HG03378 (cell line): ENCODE measurements around the gene ZNF451.
"Not testable (repeated sequence)": the region's sequence is repeated elsewhere in the genome, so short reads cannot be mapped to it uniquely, and the experiment has no call there.

Experiments
- ATAC-seq: cut with Tn5 transposase; IDR thresholded peaks from one replicate; pipeline ENCODE4 v1.9.1; 2021; ENCODE audit warnings: mild to moderate bottlenecking, moderate library complexity; ENCODE audit not compliant: unreplicated experiment

The ZNF451 gene

DNA sequence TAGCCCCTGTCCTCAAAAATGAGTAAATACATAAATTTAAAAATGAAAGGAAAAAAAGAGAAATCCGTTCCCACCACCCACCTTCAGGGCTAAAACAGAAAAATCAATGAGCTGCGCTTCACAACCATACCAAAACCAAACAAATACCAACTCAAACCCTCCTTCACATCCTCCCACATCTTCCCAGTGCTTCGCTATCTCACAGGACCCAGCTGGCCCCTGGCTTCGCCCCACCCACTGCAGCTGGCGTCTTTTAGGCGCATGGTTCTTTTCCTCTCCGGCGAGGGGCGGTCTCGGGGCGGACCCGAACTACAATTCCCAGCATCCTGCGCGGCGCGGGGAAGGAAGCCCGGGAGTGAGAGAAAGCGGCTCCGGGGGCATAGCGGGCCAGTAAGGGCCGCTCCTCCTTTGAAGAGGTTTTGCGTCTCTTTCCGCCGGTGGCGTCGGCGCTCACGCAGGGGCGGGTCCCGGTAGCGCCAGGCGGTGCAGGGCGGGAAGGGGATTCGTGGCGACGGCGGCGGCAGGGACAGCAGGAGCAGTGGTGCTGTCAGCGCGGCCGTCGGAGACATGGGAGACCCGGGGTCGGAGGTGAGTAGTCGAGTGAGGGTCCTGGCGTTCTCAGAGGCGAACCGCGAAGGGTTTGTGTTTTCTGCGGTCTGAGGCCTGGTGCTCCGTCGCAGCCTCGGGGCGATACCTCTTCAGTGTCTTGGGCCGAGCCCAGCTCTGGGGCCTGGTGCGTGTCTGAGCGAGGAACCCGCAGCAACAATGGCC is at the start of gene ZNF451:
Gene ZNF451 (plus strand): TSS at position 502 of the 771 bp plus-strand sequence. CDS start 66 bp downstream, at position 568.
- ATAC-seq: peak; percentile 90

- ATAC-seq: not testable (repeated sequence)
Observed at GRCh38 chr6:57044061-57044460, 45.9 kb upstream of the ZNF451 start.

DNA sequence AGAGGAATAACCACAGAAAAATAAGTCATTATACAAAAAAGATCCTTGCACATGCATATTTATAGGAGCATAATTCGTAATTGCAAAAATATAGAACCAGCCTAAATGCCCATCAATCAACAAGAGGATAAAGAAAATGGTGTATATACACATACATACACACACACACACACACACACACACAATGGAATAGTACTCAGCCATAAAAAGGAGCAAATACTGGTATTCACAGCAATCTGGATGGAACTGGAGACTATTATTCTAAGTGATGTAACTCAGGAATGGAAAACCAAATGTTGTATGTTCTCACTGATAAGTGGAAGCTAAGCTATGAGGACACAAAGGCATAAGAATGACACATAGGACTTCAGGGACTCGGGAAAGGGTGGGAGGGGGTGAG is 45.4 kb upstream of the ZNF451 start:
- ATAC-seq: no peak

- peak; percentile 92 for ATAC-seq
Observed at GRCh38 chr6:57046332-57047256, 43.4 kb upstream of the ZNF451 start, which contains the start of gene KIAA1586. TSS of gene KIAA1586 (plus strand) at chr6:57046693. CDS start at chr6:57046756, 63 bp downstream.

DNA sequence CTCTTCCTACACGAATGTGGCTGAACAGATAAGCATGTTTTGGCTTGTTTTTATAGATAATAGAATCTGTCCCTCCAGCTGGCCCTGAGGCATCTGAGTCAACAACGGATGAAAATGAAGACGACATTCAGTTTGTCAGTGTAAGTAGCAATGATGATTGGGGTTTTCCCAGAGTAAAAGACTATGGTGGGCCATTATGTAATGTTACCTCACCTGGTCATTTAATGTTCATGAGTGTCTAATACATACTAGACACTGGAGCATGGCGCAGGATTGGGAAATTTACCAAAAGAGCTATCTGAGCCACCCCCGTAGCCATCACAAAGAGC is 42.8 kb upstream of the ZNF451 start:
- peak; percentile 30 for ATAC-seq

- ATAC-seq: not testable (repeated sequence)
Observed at GRCh38 chr6:57047859-57048258, 42.1 kb upstream of the ZNF451 start.

DNA sequence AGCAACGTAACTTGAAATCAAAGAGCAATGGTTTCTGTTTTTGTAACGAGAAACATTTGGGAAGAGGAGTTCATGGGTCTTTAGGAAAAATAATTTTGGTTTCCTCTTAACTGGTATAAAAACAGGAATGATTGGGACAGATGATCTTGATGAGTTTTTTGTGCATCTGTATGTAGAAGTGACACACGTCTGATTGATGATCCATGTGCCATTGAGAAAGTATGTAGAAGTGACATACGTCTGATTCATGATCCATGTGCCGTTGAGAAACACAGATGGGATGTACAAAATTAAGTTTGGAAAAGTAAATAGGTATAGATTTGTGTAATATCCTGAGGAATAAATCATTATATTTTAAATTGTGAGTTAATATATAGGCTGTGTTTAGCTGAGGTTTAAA is 41.4 kb upstream of the ZNF451 start:
- ATAC-seq: no peak

DNA sequence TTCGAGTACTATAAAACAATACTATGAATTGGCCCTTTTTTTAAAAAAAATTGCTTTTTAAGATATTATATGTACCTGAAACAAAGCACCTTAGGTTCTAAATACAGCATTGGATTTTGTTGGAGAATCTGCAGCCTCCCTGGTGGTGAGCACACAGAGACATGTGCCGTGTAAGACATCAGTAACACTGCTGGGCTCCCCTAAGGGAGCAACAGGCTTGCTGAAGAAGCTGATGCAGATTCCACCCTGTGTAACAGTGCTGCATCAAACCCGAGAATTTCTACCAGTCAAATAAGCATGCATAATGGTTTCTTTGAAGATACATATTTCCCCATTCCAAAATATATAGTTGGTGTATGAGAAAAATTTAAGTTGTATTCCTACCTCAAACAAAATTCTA is 26.1 kb upstream of the ZNF451 start:
- ATAC-seq: no peak

DNA sequence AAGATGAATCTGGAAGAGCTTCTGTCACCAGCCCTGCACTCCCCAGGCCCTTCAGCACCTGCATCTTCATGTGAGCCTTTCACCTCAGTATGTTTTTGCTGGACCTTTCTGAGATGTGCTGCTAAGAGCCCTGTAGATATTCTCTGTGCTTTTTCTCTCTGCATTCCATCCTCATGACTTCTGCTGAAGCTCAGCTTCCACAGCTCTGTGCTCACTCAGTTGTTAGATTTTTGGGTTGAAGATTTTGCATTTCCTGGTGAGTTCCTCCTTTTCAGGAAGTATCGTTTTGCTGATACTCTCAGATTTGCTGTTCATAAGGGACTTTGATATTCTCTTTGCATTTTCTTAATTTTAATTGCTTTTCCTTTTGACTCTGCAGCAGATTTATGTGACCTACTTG is 25.2 kb upstream of the ZNF451 start:
- ATAC-seq: no peak

DNA sequence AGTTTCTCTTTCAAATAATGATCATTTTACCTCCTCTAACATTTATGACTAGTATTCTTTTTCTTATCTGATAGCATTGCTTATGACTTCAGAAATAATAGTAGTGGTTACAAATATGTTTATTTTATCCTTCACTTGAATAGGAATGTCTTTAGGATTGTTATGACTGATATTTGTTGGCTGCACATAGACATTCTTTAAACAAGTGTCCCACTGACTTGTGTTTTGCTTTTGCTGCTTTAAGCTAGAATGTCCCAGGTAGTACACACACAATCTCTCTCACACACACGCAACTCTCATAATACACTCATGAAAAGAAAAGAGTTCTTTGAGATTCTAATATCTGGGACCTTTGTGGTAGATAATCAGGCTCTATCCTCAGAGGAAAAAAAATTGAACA is 21.9 kb upstream of the ZNF451 start:
- no peak for ATAC-seq

DNA sequence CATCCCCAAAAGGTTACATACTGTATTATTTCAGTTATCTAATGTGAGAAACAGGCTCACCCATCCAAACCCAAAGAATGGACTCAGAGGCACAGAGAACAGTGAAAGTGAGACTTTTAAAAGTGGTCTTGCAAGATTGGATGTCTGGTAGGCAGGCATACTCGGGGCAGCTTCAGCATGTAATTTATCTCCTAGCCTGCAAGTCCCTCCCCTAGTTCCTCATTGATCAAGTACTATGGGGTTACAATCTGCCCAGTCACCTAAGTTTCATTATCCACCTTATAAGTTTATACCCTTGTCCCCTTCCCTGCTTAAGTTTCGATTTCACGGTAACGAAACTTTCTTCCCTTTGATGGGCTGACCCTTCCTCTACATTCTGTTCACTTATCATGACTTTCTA is 20.8 kb upstream of the ZNF451 start:
- no peak for ATAC-seq

DNA sequence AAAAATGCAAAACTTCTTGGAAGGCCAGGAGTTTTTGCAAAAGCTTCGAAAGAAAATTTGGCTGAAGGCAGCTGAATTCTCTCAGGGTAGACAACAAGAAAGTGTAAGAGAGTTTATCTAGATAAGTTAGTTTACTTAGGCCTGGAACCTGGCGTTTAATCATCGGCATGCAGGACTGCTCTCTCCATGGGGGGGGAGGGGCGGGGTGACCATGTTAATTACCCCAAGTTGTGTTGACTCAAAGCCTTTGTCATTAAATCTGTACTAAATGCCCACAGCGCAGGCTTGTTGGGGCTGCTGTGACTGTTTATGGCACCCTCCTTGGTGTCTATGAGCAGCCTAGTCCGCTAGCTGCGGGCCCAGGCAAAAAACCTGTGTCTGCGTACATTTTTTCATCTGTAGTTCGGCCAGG is 20.1 kb upstream of the ZNF451 start:
- no peak for ATAC-seq

- no peak for ATAC-seq
Observed at GRCh38 chr6:57072108-57072507, 17.9 kb upstream of the ZNF451 start.

GRCh38 chr6:57074383-57074782 is 15.6 kb upstream of the ZNF451 start:
- ATAC-seq: no peak

- ATAC-seq: no peak
Observed at GRCh38 chr6:57075092-57075491, 14.9 kb upstream of the ZNF451 start.

DNA sequence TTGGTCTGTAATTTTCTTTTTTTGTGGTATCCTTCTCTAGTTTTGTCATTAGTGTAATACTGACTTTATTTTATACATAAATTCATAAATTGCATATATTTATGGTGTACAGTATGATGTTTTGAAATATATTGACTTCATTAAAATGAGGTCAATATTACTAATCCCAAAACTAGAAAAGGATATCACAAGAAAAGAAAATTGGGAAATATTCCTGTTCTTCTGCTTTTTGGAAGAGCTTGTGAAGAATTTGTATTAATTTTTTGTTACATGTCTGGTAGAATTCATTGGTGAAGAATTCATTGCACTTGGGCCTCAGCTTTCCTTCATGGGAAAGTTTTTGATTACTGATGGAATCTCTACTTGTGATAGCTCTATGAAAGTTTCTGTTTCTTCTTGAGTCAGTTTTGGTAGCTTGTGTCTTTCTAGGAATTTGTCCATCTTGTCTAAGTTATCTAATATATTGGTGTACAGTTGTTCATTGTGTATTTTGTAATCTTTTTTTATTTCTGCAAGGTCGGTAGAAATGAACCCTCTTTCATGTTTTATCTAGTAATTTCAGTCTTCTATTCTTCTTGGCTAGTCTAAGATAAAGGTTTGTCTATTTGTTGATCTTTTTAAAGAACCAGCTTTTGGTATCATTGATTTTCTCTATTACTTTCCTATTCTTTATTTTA is 11.3 kb upstream of the ZNF451 start:
- no peak for ATAC-seq

DNA sequence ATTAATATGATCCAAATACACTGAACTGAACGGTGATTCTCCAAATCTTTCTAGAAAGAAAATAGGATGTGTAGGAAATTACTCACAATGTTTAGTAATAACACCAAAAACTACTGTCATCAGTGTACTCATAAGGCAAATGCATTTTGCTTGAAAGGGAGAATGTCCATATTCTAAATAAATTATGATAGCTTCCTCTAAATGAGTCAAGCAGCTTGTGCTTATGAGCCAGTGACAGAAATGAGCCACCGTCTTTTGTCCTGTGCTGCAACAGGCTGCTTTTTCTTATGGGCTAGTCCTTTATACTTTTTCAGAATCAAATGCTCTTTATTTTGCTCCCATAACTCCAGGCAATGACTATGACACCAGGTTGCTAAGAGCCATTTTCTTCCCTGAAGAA is 4.5 kb upstream of the ZNF451 start:
- ATAC-seq: no peak

GRCh38 chr6:57086843-57087242 is 3.1 kb upstream of the ZNF451 start:
- no peak for ATAC-seq

DNA sequence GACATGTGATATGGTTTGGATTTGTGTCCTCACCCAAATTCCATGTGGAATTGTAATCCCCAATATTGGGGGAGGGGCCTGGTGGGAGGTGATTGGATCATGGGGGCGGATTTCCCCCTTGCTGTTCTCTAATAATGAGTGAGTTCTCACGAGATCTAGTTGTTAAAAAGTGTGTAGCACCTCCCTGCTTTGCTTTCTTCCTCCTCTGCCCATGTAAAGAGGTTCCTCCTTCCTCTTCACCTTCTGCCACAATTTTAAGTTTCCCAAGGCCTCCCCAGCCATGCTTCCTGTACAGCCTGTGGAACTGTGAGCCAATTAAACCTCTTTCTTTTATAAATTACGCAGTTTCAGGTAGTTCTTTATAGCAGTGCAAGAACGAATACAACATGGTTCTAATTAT is 2.1 kb upstream of the ZNF451 start:
- no peak for ATAC-seq

- ATAC-seq: no peak
Observed at GRCh38 chr6:57089265-57089664, 723 bp upstream of the ZNF451 start.

DNA sequence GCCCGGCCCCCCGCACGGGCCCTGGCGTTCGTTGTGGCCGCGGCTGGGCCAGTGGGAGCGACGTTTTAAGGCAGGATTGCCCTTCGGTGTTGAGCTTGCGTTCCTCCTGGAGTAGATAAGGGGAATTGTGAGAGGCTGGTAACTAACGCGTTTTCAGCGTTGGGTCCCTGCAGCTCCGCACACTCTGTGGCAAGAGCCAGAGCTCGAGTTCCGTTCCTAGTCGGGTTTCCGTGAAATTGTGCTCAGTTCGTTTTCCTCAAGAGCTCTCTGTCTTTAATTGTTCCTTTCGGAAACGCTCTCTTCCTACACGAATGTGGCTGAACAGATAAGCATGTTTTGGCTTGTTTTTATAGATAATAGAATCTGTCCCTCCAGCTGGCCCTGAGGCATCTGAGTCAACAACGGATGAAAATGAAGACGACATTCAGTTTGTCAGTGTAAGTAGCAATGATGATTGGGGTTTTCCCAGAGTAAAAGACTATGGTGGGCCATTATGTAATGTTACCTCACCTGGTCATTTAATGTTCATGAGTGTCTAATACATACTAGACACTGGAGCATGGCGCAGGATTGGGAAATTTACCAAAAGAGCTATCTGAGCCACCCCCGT is 575 bp downstream of the ZNF451 start:
- peak; percentile 12 for ATAC-seq
